Femur (tissue), 1 donor: ENCODE data around the gene CDK9.
A peak's percentile ranks its signal among the peaks of the same experiment; 100 is the strongest.
"Not testable (repeated sequence)": the region's sequence is repeated elsewhere in the genome, so short reads cannot be mapped to it uniquely, and the experiment has no call there.

Source experiments
- DNase-seq: peaks from one replicate; pipeline ENCODE4 v3.0.0-alpha.2; 2017

Gene CDK9

DNA sequence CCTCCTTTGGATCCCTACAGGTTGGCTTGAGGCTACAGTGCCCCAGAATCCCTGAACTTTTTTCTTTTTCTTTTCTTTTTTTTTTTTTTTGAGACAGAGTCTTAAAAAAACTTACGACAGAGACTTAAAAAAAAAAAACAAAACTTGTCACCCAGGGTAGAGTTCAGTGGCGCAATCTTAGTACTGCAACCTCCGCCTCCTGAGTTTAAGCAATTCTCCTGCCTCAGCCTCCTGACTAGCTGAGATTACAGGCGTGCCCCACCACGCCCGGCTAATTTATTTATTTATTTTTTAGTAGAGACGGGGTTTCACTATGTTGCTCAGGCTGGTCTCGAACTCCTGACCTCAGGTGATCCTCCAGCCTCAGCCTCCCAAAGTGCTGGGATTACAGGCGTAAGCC, 4.9 kb upstream of the CDK9 start:
- DNase-seq = not testable (repeated sequence)

DNA sequence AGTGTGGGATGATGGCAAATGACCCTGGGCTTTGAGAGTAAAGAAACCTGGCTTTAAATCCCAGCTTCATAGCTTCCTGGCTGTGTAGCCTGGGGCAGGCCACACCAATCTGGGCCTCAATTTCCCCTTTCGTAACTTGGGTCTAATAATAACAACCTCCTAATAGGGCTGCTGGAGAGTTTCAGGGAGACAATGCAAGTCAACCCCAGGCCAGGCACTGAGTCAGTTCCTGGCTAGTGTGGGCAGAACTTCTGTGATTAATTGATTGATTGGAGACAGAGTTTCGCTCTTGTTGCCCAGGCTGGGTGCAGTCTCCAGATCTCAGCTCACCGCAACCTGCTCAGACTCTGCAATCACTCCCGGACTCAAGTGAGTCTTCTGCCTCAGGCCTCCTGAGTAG, 4.0 kb upstream of the CDK9 start:
- DNase-seq = no peak

DNA sequence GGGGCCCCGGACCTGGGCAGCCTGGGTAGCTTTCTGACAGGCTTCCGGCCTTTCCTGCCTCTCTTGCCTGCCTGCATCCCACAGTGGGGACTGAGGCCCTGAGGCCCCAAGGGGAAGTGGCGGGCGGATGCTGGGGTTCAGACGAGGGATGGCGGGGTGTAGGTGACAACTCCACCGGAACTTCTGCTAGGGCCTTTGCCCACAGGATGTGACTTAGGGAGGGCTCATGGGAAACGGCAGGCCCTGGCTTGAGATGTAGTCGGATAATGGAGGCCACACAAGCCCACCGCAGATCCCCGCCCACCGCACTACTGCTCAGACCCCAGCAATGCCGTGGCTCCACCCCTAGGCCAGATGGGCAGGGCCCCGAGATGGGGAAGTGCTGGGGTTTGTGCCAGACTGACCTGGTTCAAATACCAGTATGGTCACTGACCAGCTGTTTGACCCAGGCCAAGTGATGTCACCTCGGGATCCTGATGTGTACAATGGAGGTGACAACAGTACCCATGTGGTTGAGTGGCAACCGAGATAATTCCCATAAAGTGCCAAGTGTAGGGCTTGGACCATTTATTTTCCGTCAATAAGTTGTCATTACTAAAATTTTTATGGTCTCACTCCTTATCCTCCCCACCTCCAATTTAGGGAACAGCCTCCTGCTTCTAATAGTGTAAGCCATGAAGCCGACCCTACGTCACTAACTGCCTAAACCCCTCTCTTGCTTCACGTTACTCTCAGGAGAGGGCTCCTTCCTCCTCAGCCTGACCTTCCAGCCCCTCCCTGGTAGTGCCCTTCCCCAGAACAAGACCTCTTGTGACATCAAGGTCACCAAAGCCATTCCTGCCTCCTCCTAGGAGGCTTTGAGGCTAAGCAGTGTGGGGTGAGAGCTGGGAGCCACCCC, 2.5 kb upstream of the CDK9 start:
- peak; percentile 71 for DNase-seq

DNA sequence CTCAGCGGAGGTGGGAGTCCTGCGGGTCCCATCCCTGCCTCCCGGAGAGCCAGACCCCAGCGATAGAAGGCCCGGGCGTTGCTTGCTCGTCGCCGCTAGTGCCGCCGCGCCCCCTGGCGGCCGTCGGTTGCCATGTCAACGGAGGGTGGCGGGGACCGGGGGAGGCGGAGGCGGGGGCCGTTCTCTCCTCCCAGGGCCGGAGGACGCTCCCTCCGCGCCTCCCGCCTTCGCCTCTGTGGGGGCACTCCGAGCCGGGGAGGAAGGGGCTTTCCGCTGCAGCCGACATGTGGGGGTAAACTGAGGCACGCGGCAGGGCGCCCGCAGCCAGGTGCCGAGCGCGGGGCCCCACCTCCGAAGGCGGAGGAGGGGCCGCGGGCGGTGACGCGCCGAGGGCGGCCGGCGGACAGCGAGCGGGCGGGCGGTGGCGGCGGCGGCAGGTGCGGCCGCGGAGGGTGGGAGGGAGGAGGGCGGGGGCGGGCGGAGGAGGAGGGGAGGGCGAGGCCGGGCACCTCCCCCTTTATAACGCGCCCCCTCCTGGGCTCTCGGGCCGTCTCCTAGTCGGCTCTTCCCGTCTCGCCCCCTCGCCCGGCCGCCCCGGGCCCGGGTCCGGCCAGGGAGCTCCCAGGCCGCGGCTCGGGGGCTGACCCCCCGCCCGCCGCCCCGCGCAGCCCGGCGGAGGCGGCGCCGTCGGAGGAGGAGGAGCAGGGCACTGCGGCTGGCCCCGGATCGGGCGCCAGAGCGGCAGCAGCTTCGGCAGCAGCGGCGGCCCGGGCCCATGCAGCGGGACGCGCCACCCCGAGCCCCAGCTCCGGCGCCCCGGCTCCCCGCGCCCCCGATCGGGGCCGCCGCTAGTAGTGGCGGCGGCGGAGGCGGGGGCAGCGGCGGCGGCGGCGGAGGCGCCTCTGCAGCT, 556 bp upstream of the CDK9 start:
- DNase-seq = peak; percentile 94

DNA sequence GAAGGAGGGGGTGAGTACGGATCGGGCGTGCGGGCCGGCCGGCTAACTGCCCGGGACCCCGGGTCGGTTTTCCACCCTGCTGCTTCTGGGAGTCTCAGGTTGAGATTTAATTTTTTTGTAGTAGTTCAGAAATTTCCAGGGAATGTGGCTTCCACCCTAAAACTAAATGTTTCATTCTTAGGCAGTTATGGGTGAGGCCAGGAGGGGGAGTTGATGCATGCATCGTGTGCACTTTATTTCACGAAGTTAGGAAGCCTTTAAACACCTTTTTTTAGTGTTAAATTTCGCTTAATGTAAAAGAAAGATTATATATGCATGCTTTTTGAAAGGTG, 905 bp downstream of the CDK9 start:
- no peak for DNase-seq

DNA sequence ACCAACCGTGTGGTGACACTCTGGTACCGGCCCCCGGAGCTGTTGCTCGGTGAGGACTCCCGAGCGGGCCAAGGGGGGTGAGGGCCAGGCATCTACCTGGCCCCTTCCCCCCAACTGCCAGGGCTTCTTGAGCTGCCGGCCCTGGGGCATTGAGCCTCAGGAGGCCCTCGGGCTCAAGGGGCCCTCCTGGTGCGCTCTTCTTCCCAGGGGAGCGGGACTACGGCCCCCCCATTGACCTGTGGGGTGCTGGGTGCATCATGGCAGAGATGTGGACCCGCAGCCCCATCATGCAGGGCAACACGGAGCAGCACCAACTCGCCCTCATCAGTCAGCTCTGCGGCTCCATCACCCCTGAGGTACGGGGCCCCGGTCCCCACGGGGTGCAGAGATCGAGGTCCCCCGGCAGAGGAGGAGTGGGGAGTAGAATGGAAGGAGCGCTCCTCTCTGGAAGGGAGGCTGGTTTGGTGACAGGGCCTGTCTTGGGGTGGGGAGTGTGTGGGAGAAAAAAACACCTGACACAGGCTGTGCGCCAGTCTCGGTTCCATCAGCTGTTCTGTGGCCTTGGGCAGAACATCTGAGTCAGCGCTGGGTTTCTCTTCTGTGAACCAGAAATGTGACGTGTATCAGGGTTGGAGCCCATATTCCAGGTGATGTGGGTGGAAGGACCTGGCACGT, 2.6 kb downstream of the CDK9 start:
- DNase-seq = no peak

DNA sequence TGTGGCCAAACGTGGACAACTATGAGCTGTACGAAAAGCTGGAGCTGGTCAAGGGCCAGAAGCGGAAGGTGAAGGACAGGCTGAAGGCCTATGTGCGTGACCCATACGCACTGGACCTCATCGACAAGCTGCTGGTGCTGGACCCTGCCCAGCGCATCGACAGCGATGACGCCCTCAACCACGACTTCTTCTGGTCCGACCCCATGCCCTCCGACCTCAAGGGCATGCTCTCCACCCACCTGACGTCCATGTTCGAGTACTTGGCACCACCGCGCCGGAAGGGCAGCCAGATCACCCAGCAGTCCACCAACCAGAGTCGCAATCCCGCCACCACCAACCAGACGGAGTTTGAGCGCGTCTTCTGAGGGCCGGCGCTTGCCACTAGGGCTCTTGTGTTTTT, 3.3 kb downstream of the CDK9 start:
- no peak for DNase-seq

DNA sequence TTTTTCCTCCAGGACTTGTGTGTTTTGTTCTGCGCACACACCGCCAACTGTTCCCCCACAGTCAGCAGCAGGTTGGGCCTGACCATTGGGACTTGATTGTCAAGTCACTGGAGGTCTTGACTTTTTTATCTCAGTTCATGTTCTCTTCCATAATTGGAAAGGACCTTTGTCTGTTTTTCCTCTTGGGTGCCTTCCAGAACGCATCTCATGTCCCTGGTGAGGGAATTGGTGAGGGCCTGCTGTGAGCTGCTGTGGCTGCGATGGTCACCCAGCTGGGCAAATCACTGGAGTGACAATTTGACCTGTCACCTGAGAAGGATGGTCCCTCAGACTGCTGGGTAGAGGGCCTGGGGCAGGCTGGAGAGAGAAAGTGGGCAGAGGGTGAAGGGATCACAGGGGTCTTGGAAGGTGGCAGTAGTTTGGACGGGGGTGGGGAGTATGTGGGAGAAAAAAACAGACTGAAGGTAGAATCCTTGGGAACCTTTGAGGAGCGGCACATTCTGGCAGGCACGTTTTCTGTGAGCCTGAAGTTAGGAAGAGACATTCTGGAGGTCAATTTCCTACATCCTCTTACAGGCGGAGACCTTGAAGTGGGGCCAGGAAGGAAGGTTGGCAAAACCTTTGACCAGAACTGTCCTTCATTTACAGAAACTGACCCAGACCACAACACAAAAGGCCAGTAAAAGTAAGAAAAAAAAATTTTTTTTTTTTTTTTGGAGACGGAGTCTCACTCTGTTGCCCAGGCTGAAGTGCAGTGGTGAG, 4.4 kb downstream of the CDK9 start:
- DNase-seq = no peak

DNA sequence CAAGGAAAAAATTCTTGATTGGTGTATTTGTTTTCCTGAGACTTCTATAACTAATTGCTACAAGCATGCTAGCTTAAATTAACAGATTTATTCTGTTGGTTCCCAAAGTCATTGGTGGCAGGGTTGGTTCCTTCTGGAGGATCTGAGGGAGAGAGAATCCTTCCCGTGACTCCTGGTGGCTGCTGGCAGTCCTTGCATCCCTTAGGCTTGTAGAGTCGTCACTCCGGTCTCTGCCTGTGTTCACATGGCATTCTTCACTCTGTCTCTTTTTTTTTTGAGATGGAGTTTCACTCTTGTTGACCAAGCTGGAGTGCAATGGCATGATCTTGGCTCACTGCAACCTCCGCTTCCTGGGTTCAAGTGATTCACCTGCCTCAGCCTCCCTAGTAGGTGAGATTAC, 5.3 kb downstream of the CDK9 start:
- DNase-seq = no peak

DNA sequence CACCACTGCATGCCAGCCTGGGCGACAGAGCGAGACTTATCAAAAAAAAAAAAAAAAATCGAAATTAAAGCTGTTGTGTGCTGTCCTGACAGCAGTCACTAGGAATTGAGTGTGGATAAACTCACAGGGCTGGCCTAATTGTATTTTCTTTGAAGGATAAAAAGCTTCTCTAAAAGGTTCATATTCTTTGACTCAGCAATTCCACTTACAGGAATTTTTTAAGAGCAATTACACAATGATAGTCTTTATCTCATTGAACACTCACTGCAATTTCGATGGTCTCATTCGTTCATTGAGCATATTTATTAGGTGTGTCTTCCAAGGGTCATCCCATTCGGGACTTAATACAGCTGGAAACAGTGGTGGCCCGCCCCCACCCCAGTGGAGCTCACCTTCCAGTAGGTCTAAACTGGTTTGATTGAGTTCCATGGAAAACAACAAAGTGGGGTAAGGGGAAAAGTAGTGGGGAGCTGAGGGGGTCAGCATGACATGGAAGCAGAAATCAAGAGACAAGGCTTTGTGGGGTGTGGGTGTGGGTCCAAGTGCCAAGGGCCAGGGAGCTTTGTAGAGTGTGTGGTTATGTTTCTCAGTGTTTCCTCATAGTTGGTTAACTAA, 6.7 kb downstream of the CDK9 start:
- no peak for DNase-seq

DNA sequence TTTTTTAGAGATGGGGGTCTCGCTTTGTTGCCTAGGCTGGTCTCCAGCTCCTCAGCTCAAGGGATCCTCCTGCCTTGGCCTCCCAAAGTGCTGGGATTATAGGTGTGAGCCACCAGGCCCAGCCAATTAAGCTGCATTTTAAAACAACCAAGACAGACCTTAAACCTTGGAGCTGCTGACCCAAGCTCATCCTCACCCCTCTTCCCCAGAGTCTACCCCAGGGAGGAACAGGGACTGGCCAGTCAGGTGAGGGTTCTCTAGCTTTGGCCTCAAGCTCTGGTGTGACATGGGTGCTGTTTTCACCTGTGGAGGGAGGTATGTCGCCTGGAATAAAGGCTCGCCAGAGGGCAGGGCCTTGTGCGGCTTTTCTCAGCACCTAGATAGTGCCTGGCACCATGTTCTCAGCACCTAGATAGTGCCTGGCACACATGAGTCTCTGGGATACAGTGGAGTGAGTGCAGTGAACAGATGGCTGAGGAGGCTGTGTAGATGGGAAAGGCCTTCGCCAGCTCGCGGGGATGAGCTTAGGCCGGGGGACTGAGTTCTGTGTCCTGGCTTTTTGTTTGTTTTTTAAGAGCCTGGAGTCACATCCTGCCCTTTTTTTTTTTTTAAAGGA, 7.4 kb downstream of the CDK9 start:
- no peak for DNase-seq

DNA sequence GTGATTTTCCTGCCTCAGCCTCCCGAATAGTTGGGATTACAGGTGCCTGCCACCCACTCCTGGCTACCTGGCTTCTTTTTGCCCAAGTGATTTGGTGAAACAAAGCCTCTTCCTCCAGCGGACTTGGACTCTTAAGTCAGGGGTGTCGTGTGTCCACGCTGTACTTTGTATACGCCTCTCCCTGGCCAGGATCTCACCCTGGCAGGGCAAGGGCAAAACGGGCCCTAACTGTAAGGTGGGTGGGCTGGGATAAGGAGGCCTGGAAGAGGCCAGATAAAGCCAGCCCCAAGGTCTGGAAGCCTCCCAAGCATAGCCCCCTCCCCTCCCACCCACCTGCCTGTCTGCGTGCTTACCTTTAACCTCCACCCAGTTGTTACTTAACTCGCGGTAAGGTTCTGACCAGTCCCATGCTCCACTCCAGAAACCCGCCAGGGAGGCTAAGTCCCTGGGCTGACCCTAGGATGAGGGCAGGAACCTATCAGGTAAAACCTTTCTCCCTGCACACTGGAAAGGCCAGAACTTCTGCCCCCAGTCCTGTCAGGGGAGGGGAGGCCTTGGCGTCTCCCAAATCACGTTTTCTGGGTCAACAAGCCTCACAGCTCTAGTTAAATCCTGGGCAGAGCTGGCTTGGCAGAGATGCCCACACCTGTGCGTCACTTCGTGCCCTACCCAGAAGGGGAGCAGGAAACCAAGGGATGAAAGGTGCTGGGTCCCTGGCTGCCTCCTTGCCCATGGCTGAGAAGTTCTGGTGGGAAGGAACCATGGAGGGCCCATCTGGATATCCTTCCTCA, 8.4 kb downstream of the CDK9 start:
- no peak for DNase-seq

DNA sequence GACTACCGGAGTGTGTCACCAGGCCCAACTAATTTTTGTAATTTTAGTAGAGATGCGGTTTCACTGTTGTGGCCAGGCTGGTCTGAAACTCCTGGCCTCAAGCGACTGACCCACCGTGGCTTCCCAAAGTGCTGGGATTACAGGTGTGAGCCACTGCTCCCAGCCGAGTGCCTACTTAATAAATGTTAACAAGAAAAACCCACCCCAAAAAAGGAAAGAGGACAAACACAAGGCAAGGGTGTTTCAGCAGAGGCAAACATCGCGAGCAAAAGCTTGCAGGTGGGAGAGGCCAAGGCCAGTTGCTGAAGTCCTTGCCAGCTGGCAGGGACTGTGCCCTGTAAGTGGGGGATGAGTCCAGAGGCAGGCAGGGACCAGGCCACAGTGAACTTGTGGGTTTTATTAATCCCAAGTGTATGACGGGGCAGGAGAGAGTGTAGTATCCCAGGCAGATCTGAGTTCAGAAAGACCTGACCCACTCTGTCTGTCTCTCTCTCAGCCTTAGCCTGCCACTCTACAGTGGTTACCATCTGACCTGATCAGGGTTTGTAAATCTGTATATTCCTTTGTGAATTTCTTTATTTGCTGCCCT, 10.5 kb downstream of the CDK9 start:
- DNase-seq = no peak

DNA sequence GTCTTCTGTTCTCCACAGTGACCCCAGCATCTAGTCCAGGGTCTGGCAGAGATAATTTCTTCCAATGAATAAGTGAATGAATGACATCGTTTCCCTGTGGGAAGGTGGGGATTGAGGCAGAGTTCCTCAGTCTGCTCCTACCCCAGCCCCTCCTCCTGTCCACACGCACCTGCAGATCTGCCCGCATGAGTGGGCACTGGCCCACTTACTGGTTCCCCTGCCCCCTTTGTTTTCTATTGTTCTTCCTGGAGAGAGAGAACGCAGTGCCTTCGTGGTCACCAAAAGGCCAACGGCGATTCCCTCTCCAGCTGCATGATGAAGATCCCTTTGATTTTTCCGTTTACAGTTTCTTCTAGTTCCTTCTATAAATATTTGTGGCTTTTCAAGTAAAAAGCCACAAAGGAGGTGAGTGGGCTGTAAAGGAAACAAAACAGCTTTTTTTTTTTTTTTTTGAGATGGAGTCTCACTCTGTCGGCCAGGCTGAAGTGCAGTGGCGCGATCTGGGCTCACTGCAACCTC, 11.1 kb downstream of the CDK9 start:
- DNase-seq = no peak

DNA sequence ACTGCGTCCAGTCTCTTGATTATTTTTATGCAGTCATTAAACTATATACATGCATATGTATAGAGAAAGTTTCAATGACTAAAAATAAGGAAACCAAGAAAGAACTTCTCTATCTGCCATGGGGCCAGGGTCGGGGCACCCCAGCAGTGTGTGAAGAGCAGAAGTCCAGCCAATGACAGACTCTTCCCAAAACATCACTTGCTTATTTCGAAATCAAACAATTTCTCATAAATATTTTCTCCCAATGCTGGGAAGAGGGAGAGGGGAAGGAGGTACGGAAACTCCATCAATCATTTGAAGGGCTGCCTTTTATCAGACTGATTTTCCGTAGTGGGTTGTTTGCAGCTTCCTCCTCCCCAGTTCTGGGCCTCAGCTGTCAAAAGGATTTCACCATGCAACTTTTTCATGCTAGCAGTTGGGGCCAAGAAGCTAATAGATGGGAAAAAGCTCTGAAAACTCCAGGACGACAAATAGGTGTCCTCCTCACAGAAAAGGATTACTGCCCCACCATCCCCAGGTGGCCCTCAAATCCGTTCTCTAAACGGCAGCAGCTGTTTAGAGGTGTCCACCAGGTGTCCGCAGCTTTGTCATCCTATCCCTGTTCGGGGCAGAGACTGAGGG, 16.2 kb downstream of the CDK9 start:
- DNase-seq = no peak

DNA sequence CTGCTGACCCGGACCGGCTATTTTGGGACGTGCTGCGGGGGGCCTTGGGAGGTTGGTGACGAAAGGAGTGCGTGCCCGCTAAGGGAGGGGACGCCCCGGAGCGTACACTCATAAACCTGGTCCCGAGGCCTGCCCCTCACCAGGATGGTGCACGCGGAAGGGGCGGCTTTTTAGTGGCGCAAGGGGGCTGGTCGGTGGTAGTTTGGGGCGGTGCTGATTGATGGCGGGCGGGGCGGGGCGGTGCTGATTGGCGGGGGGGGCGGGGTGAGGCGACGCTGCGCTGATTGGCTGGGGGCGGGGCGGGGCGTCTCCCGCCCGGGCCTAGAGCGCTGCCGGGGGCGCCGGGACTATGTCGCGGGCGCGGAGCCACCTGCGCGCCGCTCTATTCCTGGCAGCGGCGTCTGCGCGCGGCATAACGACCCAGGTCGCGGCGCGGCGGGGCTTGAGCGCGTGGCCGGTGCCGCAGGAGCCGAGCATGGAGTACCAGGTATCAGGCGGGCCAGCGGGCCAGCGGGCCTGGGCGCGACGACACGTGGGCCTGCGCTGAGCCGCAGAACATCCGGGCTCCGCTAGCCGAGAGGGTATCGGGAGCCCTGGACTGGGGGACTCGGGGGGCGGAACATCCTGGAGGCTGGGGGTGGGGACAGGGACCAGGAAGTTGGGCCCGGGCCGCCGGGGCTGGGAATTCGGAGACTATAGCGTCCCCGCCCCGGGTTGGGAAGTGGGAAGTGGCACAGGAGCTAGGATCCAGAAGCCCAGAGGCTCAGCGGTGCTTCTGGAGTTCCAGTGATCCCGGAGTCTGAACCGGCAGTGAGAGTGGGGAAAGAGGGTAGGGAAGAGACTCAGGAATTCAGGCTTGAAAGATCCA, 17.0 kb downstream of the CDK9 start, which contains the start of gene FPGS:
TSS of gene FPGS (plus strand) at position 307 of the 868 bp plus-strand sequence. CDS start at position 350, 43 bp downstream.
- DNase-seq = peak; percentile 93

DNA sequence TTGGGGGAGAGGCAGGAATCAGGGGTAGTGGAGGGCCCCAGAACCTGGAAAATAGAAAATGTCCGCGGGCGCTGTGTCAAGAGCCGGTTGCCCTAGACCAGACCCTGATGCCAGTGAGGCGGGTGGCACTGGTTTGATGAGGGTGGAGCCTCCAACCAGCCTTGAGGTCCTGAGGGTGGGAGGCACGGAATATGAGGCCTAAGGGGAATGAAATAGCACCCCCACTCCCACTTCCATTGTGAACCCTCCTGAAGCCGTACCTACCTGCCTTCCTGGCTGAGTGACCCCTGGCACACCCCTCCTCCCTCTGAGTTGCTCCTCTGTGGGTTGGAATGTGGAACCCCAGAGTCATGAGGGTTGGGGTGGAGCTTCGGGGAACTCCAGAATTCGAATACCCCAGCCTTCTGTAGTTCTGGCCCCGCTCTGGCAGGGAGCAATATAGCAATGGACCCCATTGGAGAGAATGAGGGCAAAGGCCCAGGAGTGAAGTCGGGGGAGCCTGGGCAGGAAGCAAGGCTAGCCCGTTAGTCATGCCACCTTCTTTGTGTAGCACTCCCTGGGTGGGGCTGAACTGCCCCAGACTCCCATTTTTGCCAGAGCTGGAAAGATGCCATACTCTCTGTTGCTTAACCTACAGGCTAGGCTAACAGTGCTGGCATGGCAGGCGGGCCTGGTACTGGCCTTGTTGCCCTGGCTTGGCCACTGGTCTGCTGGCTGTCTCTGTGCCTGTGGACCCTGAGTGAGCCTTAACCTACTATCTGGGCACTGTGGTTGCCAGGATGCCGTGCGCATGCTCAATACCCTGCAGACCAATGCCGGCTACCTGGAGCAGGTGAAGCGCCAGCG, 17.9 kb downstream of the CDK9 start:
- DNase-seq = no peak

DNA sequence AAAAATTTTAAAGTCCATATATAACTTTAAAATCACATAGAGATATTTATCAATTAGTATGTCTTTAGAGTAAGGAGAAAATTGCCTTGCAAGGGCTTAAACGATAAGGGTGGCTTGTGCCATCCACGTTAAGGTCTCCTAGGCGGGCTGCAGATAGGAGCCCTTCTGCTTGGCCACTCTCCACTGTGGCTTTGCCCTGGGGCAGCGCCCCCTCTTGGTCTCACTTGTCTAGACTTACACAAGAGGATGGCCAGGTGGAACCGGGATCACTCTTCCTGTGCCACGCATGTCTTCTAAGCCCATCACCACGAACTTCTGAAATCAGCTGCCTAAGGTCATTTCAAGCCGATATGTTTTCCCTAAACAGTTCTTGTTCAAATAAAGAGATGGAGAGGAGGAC, 19.8 kb downstream of the CDK9 start:
- no peak for DNase-seq
